Aorta (tissue), 5 donors: Measurements from ENCODE around the gene KIAA0930. TPM values are rescaled to one million over a fixed set of nuclear protein-coding genes. Genes with fewer than 3 reads are reported as not detected.
A peak's percentile ranks its signal among the peaks of the same experiment; 100 is the strongest.
"Not testable (repeated sequence)": the region's sequence is repeated elsewhere in the genome, so short reads cannot be mapped to it uniquely, and the experiment has no call there.

Source experiments
- ATAC-seq: fragments of 200-7000 bp; cut with Tn5 transposase; one replicate; pipeline ENCODE4 v1.9.1; 2022; ENCODE audit warnings: moderate library complexity; ENCODE audit not compliant: low FRiP score
- DNase-seq, 2 donors: peaks; one replicate each; pipeline ENCODE4 v3.0.0-alpha.2; 2020
- H3K27ac ChIP-seq, 2 donors: one replicate each; pipeline ENCODE4 v1.5.1; 2013; ENCODE audit warnings: low read length in 2 of 2, mild to moderate bottlenecking in 2 of 2, moderate library complexity in 2 of 2, control low read depth in 1 of 2, inconsistent platforms in 1 of 2, low read depth in 1 of 2
- H3K27me3 ChIP-seq, 2 donors: one replicate each; pipeline ENCODE4 v1.6.1; 2013; ENCODE audit warnings: control low read depth in 1 of 2, low read length in 1 of 2, mild to moderate bottlenecking in 1 of 2, moderate library complexity in 1 of 2; ENCODE audit not compliant: insufficient read depth in 2 of 2, control insufficient read depth in 1 of 2
- H3K36me3 ChIP-seq, 2 donors: one replicate each; pipeline ENCODE4 v1.6.1; 2013; ENCODE audit warnings: control low read depth in 1 of 2, low read length in 1 of 2, mild to moderate bottlenecking in 1 of 2; ENCODE audit not compliant: insufficient read depth in 2 of 2, control insufficient read depth in 1 of 2
- H3K4me1 ChIP-seq, 2 donors: one replicate each; pipeline ENCODE4 v1.6.1; 2013; ENCODE audit warnings: low read length in 2 of 2, control low read depth in 1 of 2, mild to moderate bottlenecking in 1 of 2, moderate library complexity in 1 of 2; ENCODE audit not compliant: insufficient read depth in 2 of 2, control insufficient read depth in 1 of 2
- H3K4me3 ChIP-seq, 2 donors: one replicate each; pipeline ENCODE4 v1.5.1; 2013; ENCODE audit warnings: low read length in 2 of 2, control low read depth in 1 of 2, mild to moderate bottlenecking in 1 of 2
- H3K9me3 ChIP-seq: one replicate; pipeline ENCODE4 v1.6.1; 2013; ENCODE audit warnings: mild to moderate bottlenecking, low read length; ENCODE audit not compliant: control insufficient read depth
- WGBS, 2 donors: extraction: QIAGEN DNeasy Blood & Tissue Kit; methylation state at CpG; one replicate each; pipeline ENCODE4 v1.1.7; 2013; 5-methylcytosine and 5-hydroxymethylcytosine counted together
- intact Hi-C, 2 donors: fragments of 100-400 bp; cut with DNase I; formaldehyde crosslinking; loops; one replicate each; pipeline versions ENCODE4 v1.14.2 to v1.15.0; 2022
- polyA plus RNA-seq, 2 donors: library from polyadenylated mRNA; stranded (reverse); fragments of 200-250 nt; gene quantifications; one replicate each; pipeline ENCODE4 v1.2.3, GENCODE V29; 2013
- total RNA-seq, 2 donors: library from RNA; stranded (reverse); fragmentation: NEBNext Ultra II Directional; extraction: Animal tissue kit (Norgen Biotek cat#: 25700); gene quantifications; one replicate each; pipeline ENCODE4 v1.2.1, GENCODE V29; 2021
- donor health status: healthy with polysubstance abuse.
- donor health status: Bipolar disorder and iron deficiency.
- donor health status: DM: no; HTN: no; CAD: no.
- donor health status: DM: no; HTN: no; CAD: no.
- donor health status: DM: yes; HTN: yes; CAD: no.

KIAA0930 gene
- total and polyA plus RNA-seq, 4 donors = 36.6 to 101 (median 65.3) TPM

DNA sequence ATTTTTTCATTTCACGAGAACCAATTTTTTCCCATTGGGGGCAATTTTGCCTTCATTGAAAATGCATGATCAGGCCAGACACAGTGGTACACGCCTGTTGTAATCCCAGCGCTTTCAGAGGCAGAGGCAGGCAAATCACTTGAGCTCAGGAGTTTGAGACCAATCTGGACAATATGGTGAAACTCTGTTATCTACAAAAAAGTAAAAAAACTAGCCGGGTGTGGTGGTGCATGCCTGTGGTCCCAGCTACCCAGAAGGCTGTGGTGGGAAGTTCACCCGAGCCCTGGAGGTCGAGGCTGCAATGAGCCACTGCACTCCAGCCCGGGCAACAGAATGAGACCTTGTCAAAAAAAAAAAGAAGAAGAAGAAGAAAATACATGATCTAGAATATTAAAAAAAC, 24.8 kb upstream of the KIAA0930 start:
- Histone ChIP-seq H3K9me3 (no peaks in the 10 kb centered on the region), H3K27ac (no peak overlapping the region), H3K27me3 (no peaks in the 10 kb centered on the region), H3K4me3 (no peak overlapping the region), H3K4me1 (no peaks in the 10 kb centered on the region), H3K36me3 (no peaks in the 10 kb centered on the region)
- DNase-seq = no peak
- no peak for ATAC-seq
- intact Hi-C loops = no loop called here
- 76 to 84% methylated on average over 7 of the region's 7 CpGs for WGBS, 2 donors

DNA sequence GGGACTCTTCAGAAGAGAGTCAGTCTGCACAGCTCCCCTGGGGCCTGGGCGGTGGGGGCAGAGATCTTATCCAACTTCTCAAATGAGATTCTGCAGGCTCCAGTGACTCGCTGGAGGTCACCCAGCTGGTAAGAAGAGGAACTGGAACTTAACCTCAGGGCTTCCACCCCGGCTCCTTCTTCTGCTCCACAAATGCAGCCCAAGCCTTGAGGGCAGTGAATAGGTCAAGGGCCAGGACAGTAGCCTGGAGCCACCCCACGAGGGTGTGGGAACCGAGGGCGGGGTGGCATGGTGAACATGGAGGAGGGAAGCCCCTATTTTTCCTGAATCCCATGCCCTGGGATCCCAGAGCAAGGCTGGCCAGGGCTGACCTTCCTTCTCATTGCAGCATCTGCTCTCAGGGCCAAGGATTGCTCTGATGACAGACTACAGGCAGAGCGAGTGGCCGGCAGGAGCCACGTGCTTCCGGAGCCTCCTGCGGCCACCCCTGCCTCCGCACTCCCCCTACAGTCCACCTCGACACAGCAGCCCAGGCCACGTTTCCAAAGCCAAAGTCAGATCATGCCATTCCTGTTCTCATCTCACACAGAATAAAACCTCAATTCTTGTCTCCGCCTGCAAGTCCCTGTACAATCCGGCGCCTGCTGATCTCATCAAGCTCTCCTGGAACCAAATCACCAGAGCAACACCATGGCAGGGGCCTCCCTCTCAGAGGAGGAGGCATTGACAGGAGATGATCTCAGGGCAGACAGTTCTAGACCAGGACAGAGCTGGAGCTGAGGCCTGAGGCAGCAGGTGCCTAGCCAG, 23.0 kb upstream of the KIAA0930 start:
- Histone ChIP-seq H3K36me3 (no peaks in the 10 kb centered on the region), H3K4me1 (no peaks in the 10 kb centered on the region), H3K27ac (no peak overlapping the region), H3K4me3 (no peak overlapping the region), H3K27me3 (no peaks in the 10 kb centered on the region), H3K9me3 (no peaks in the 10 kb centered on the region)
- WGBS, 2 donors = 27 to 28% methylated on average over 17 of the region's 17 CpGs
- peak; percentile 91 for ATAC-seq
- DNase-seq = peak; percentile 85 to 87
- intact Hi-C loops = loop anchor here in 1 of 2 donors (5.0 kb wide), 1 partner anchor 96 kb away; no protein-coding TSS in a partner anchor

DNA sequence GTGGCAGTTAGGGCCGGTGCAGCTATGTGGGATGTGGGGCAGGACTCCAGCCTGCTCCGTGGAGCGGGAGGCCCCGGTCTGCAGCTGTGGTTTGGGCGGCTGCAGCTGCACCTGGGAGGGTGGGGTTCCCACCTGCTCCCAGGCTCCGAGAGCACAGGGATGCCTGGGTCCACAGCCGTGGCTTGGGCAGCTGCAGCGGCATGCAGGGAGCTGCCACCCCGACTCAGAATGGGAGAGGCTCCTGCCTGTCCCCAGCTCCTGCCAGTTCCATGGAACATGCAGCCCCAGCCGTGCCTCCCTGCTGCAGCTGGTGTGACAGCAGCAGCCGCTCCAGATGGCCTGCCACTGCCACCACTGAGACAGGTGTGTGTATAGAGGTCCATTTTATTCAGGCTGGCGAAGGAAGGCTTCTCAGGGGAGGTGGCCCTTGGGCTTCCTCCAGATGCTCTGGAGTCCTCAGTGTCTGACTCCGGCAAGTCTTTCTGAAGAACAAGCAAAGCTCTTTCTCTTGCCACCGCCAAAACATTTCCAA, 22.3 kb upstream of the KIAA0930 start:
- WGBS, 2 donors = 83 to 84% methylated on average over 14 of the region's 14 CpGs
- H3K27me3 ChIP-seq = no peaks in the 10 kb centered on the region
- DNase-seq (peak in 1 of 2 donors; percentile 45), ATAC-seq (no peak)
- no peak overlapping the region for H3K27ac ChIP-seq
- intact Hi-C loops = loop anchor here in 1 of 2 donors (5.0 kb wide), 1 partner anchor 96 kb away; no protein-coding TSS in a partner anchor
- no peak overlapping the region for H3K4me3 ChIP-seq
- H3K4me1 ChIP-seq = no peaks in the 10 kb centered on the region
- H3K36me3 ChIP-seq = no peaks in the 10 kb centered on the region
- H3K9me3 ChIP-seq = no peaks in the 10 kb centered on the region

DNA sequence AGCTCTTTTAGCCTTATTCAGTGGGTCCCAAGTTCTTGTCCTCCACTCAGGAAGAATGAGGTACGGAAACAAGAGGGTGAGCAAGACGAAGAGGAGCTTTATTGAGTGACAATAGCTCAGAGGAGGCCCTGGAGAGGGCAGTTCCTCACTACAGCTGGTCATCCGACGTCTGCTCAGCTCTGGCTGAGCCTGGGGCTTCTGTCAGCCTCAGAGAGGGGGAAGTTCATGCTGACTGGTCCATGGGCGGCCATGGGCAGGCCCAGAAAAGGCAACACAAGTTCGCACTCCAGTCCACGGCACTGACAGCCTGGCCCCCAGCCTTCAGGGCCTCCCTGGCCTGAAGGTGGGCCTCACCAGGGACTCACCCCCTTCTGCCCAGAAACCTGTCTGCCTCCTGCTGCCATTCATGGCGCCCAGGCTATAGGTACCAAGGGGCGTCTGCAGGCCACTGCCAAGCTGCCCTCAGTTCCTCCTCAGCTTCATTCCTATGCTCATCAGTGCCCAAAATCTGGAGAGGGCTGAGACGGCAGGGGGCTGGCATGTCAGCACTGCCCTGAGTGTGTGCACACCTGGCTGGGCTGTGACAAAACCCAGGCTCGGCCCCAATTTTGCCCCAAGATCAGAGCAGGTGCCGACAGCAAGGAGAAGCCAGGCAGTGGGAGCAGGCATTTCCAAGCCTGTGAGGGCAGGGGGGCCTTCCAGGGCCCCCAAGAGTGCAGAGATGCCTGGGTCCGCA, 21.7 kb upstream of the KIAA0930 start:
- Histone ChIP-seq H3K4me3 (no peak overlapping the region), H3K27me3 (no peaks in the 10 kb centered on the region), H3K9me3 (no peaks in the 10 kb centered on the region), H3K27ac (no peak overlapping the region), H3K36me3 (no peaks in the 10 kb centered on the region), H3K4me1 (no peaks in the 10 kb centered on the region)
- peak; percentile 55 to 76 for DNase-seq
- WGBS, 2 donors = 75 to 90% methylated on average over 12 to 13 of the region's 13 CpGs
- intact Hi-C loops = loop anchor here in 1 of 2 donors (5.0 kb wide), 1 partner anchor 95 kb away; no protein-coding TSS in a partner anchor
- no peak for ATAC-seq

DNA sequence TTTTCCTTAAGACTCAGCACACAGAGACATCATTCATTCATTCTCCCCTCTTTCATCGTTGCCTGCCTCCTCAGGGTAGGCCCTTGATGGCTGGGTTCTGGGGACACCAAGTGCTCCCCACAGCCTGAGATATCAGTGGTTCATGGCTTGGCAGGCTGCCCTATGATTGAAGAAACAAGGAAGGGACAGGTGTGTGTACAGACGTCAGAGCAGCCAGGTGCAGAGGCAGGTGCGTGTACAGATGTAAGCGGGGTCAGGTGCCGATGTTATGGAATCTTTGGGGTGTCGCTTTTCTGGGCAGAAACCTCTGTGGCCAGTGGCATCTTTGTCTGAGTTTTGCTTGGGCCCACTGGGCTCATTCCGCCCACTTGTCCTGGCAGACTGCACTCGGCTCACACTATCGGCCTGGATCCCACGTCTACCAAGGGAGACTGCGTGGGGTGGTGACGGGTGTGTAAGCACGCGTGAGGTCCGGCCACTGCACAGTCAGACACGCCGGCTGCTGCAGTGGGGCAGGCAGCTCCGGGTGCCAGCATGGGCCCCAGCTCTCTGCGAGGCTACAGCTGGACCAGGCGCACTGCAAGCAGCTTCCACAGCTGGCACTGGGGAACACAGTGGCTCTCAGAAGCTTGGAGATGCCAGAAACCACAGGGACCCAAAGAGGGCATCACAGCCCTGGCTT, 20.9 kb upstream of the KIAA0930 start:
- Histone ChIP-seq H3K36me3 (no peaks in the 10 kb centered on the region), H3K9me3 (no peaks in the 10 kb centered on the region), H3K4me3 (no peak overlapping the region), H3K4me1 (no peaks in the 10 kb centered on the region), H3K27ac (no peak overlapping the region), H3K27me3 (no peaks in the 10 kb centered on the region)
- intact Hi-C loops = loop anchor here in 1 of 2 donors (5.0 kb wide), 1 partner anchor 94 kb away; no protein-coding TSS in a partner anchor
- 73 to 77% methylated on average over 20 of the region's 20 CpGs for WGBS, 2 donors
- ATAC-seq = no peak
- DNase-seq = peak in 1 of 2 donors; percentile 51

DNA sequence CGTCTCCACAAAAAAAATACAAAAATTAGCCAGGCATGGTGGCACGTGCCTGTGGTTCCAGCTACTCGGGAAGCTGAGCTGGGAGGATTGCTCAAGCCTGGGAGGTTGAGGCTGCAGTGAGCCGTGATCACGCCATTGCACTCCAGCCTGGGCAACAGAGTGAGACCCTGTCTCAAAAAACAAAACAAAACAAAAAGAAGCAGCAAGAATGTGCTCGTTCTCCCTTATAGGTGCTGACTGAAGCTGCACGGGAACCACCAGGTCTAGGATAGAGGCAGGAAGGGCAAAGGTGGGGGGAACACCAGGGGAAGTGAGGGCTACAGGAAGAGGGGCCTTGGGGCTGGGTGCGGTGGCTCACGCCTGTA, 19.7 kb upstream of the KIAA0930 start:
- WGBS, 2 donors = 93 to 95% methylated on average over 9 of the region's 9 CpGs
- ATAC-seq, H3K4me3 ChIP-seq, H3K36me3 ChIP-seq, H3K9me3 ChIP-seq, H3K27me3 ChIP-seq, H3K27ac ChIP-seq, H3K4me1 ChIP-seq, DNase-seq: not testable (repeated sequence)
- intact Hi-C loops = loop anchor here in 1 of 2 donors (5.0 kb wide), 1 partner anchor 93 kb away; no protein-coding TSS in a partner anchor

DNA sequence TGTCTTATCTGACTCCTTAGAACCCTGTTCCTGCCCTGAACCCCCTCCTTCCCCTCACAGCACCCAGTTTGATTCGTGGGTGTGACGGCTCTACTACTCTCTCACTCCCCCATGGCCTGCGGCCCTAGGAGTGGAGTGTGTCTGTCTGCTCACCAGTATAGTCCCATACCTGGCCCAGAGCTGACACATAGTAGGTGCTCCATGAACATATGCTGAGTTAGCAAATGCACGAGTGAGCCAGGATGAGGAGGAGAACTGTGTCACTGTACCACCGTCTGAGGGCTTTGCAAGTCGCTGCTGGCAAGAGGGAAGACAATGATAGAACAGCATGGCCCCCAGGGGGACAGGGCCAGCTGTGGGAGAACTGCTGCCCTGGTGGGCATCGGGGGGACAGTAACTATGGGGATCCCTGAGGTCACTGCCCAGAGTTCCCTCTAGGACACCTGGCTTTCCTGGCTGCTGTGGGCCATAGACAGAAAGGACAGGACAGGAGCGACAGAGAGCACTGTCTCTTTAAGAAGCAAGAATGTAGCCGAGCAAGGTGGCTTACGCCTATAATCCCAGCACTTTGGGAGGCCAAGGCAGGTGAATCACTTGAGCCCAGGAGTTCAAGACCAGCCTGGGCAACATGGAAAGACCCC, 19.2 kb upstream of the KIAA0930 start:
- Histone ChIP-seq H3K9me3 (no peaks in the 10 kb centered on the region), H3K27ac (no peak overlapping the region), H3K4me1 (no peaks in the 10 kb centered on the region), H3K27me3 (no peaks in the 10 kb centered on the region), H3K36me3 (no peaks in the 10 kb centered on the region), H3K4me3 (no peak overlapping the region)
- intact Hi-C loops = loop anchor here in 1 of 2 donors (5.0 kb wide), 1 partner anchor 93 kb away; no protein-coding TSS in a partner anchor
- 78 to 86% methylated on average over 10 of the region's 10 CpGs for WGBS, 2 donors
- ATAC-seq (no peak), DNase-seq (no peak)

DNA sequence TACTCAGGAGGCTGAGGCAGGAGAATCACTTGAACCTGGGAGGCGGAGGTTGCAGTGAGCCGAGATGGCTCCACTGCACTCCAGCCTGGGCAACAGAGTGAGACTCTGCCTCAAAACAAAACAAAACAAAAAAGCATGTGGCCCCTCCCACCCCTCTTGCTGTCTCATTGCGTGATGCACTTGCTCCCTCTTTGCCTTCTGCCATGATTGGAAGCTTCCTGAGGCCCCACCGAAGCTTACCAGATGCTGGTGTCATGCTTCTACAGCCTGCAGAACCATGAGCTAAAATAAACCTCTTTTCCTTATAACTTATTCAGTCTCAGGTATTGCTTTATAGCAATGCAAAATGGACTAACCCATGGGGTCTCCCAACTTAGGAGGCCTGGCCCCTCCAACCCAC, 17.2 kb upstream of the KIAA0930 start:
- H3K27me3 ChIP-seq, DNase-seq, ATAC-seq, H3K4me3 ChIP-seq, H3K27ac ChIP-seq, H3K9me3 ChIP-seq, H3K36me3 ChIP-seq, intact Hi-C loops, H3K4me1 ChIP-seq: not testable (repeated sequence)
- WGBS, 2 donors = 87 to 99% methylated on average over 4 of the region's 4 CpGs
